HG02642 (cell line): Measurements from ENCODE around the gene THSD4.

ENCODE experiments used
- ATAC-seq: cut with Tn5 transposase; IDR thresholded peaks from one replicate; pipeline ENCODE4 v1.9.1; 2021; ENCODE audit warnings: mild to moderate bottlenecking; ENCODE audit not compliant: unreplicated experiment, poor library complexity

THSD4 gene

GRCh38 chr15:71623111-71623510, 507.8 kb downstream of the THSD4 start:
- no peak for ATAC-seq

- no peak for ATAC-seq
Measured at GRCh38 chr15:71626596-71627088, 511.4 kb downstream of the THSD4 start.

- no peak for ATAC-seq
Measured at GRCh38 chr15:71627188-71627587, 511.9 kb downstream of the THSD4 start.

DNA sequence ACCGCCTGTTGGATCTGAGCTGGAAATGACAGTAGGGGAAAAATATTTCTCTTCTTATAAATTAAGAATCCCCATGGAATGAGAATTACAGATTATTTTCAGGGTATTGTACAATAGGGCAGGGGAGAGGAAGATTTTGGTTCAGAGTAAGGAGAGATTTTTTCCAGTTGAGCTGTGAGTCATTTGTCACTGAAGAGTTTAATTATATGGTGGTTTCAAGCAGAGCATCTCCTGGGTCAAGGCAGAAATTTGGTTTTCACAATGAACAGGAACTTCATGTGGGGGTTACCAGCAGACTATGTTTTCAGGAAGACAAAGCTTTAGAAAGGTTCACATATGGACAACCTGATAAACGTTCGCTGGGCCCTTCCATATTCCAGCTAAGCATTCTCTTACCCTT, 512.3 kb downstream of the THSD4 start:
- ATAC-seq: no peak

DNA sequence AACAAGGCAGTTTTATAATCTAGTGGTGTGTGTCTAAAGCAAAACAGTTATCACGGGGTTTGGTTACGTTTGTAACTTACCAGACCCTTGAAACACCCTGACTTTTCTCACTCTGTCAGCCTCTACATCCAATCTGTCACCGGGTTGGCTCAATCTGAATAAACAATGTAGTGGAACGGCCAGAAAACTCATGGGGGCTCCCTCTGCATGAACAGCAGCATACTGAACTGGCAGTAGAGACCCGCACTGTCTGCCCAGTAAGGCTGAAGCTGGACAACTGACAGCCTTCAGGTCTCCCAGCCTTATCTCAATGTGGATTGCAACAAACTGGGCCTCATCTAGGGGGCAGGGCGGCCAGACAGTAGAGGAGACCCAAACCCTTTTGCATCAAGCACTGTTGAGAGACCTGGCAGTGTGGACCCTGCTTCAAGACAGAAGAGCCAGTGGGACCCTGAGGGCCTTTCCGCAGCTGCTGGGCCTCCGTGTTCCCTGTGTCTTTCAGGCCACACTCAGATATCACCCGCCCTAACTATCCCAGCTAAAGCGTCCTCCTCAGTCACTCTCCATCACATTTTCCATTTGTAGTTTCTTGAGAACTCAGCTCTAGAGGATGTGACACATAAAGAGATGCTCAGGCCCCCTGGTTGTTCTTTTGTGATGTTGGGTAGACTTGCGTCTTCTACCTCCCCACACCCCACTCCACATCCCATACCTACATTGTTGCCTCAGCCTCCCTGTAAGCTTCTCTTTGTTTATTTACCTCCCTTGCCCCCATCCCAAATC, 513.9 kb downstream of the THSD4 start:
- ATAC-seq: no peak

DNA sequence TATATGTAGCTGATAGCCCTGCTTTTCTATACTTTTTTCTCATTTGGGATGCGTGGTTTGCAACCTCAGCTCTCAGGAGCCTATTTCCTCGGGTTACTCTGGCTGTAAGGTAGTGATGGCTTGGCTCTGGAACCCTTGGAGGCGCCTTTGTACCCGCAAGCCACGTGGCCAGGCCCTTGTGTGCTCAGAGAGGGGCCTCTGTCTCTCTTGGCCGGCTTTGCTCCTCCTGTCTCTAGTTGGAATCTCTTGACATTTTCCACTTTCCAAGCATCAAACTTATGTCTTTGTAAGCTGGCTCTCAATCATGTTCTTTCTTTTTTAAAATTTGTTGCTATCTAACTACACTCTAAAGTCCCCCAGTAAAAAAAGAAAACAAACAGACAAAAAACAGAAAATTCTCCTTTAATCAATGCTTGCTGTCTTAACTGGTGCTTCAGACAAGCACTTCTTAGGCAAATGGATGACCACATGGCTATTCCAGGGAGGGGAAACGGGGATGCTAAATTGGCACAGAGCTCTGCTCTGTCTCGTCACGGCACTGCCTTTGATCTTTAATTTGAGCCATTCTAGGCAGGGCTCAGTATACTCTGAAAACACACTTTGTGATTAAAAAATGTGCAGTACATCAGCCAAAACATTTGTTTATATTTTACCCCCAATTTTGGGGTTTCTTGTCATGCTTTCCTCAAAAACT, 514.7 kb downstream of the THSD4 start:
- ATAC-seq: no peak

- ATAC-seq: no peak
Measured at GRCh38 chr15:71630475-71630809, 515.2 kb downstream of the THSD4 start.

- ATAC-seq: no peak
Measured at GRCh38 chr15:71632576-71633195, 517.4 kb downstream of the THSD4 start.

DNA sequence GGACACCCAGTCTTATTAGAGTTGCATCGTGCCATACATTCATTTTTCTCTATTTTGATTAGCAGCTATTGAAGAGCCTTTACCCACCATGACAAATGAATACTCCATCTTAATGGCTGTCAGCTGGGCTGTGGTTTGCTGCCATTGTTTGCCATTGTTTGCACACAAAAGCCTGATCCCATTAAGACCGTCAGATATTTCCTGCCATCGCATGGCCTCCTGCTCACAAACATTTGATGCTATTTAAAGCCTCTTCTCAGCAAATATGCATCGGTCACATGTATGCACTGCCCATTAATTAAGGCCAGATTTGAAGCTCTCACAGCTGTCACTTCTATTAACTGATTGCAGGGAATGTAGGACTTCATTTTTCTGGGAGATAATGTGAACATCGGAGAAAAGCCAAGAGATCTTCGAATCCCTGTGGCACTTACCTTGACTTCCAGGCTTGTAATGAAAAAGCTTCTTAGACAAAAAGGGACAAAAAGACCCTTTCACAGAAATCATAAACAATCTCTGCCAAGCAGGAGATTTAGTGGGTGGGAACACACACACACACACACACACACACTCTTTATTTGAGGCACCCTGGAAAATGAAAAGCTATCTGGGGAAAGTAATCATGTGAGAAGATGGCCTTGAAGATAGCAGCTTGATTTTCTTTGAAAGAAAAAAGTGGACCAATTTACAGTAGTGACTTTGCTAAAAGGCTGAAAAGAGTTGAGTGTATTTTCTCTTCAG, 519.7 kb downstream of the THSD4 start:
- ATAC-seq: no peak

DNA sequence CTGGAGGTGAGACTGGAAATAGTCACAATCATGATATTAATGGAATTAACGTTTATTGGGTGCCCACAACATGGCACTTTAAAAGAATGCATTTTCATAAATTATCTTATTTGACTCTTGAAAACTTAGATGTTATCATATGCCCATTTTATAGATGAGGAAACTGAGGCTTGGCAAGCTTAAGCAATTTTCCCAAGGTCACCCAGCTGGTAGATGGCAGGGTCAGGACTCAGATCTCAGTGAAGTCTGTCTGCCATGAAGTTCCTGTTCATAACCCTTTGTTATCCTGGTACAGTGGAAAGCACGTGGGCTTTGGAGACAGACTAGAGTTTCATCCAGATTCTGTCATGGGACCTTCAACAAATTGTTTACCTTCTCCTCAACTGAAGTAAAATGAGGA, 520.5 kb downstream of the THSD4 start:
- ATAC-seq: no peak

GRCh38 chr15:71638876-71639275, 523.6 kb downstream of the THSD4 start:
- no peak for ATAC-seq

- no peak for ATAC-seq
Measured at GRCh38 chr15:71639471-71639870, 524.2 kb downstream of the THSD4 start.

GRCh38 chr15:71643918-71644317, 528.6 kb downstream of the THSD4 start:
- no peak for ATAC-seq

GRCh38 chr15:71646767-71647486, 531.7 kb downstream of the THSD4 start:
- no peak for ATAC-seq

DNA sequence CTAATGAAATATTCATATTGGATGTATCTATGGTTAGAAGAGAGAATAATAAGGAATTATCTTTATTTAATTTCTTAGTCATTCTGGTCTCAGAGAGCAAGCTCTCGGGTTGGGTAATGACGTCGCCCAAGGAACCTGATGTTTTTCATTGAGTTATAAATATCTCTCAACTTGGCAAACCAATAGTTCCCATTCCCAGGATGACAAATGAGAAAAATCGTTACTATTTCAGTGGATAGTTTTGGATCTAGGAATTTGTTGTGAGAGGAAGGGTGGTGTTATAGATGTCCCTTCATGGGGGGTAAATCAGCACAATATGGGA, 532.2 kb downstream of the THSD4 start:
- ATAC-seq: no peak

DNA sequence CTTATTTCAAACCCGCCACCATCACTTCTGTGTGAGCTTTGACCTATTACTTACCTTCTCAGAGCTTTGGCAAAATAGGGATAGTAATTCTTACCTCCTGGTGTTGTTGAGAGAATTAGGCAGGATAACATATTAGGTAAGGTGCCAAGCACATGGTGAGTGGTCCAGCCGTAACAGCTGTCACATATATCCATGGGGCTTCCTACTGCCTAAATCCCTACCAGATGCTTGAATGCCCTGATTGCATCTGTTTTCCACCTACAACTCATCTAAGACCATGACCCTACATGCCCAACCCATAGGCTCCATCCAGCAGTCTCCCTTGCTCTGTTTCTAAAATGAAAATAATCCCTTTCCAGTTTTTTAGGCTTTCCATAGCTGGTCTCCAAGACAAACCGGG, 532.8 kb downstream of the THSD4 start:
- ATAC-seq: no peak

GRCh38 chr15:71649894-71650293, 534.6 kb downstream of the THSD4 start:
- ATAC-seq: no peak

DNA sequence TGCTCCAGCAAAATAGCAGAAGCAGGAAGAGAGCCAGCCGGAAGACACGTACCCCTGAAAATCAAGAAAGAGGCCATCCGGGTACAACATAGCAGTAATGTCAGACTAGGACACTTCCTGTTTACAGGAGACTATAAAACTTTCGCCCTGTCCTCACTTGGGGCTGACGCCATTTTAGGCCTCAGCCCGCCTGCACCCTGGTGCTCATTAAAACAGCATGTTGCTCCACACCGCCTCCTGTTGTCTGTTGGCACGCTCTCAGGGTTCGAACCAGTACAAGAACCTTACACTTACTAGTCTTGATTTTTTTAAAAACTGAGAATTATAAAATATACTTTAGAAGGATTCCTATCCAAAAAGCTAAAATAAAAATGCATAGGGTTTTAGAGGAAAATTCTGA, 535.3 kb downstream of the THSD4 start:
- no peak for ATAC-seq

GRCh38 chr15:71651750-71652186, 536.5 kb downstream of the THSD4 start:
- ATAC-seq: no peak

- no peak for ATAC-seq
Measured at GRCh38 chr15:71654042-71654719, 538.9 kb downstream of the THSD4 start.
